Measurements from ENCODE around the gene ATXN7. TPM values are rescaled to one million over a fixed set of nuclear protein-coding genes. Genes with fewer than 3 reads are reported as not detected.

ATXN7 gene
- total RNA-seq, 1 experiment from 2014 or later = 27.5 TPM

DNA sequence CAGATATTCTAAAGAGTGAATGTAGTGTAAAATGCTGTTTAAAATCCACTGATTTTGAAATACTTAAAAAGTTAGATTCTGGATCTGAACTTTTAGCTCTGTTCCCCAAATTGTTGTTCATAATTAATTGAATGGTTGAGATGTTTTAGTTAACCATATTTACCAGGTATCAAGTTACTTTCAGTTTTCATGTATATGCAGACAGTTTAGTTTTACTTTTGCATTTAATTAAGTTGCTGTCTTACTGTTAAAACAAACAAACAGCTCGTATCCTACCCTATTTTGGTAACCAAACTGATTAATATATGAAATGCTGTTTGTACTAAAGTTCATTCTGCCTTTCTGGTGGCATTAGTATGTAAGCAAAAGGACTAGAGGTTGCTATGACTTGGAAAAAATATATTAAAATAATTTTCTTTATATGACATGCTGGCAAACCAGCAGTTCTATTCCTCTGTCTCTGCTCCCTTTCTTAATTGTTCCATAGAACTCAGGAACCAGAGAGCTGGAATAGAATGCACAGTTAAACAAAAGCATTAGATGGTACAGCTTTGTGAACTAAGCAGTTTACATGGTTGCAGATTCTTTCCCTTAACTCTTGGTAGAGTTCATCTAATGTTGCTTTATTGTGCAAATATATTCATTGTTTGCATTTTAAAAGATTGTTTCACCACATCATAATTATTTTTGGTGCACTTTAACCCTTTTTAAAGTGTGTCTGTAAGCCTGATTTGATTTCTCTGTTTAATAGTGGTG is 88.0 kb downstream of the ATXN7 start:
- TF ChIP-seq EZH2phosphoT487 (IDR thresholded peaks at IDR 0.05; ENCODE audit: borderline replicate concordance) (no peak), SP1 (IDR thresholded peaks at IDR 0.05; ENCODE audit: low read depth) (no peak), ZFX (IDR thresholded peaks at IDR 0.05) (no peak), POLR2A (IDR thresholded peaks at IDR 0.05; ENCODE audit: borderline replicate concordance, extremely low read depth, insufficient read depth, insufficient read length) (no peak), YY1 (IDR thresholded peaks at IDR 0.05; ENCODE audit: extremely low read depth, insufficient replicate concordance, low read depth, low read length) (no peak), RAD21 (IDR thresholded peaks at IDR 0.05; ENCODE audit: low read depth) (no peak), EGR1 (IDR thresholded peaks at IDR 0.05; ENCODE audit: low read depth) (no peak), SRF (IDR thresholded peaks at IDR 0.05; ENCODE audit: low read depth) (no peak), FOSL1 (IDR thresholded peaks at IDR 0.05; ENCODE audit: low read depth) (no peak), CEBPB (IDR thresholded peaks at IDR 0.05; ENCODE audit: low read depth) (no peak), TCF7L2 (IDR thresholded peaks at IDR 0.05; ENCODE audit: borderline replicate concordance, extremely low read depth, insufficient read depth, insufficient read length) (no peak), SIN3A (IDR thresholded peaks at IDR 0.05; ENCODE audit: low read depth) (no peak), EZH2 (IDR thresholded peaks at IDR 0.05) (no peak), CBX3 (IDR thresholded peaks at IDR 0.05; ENCODE audit: low read depth) (no peak), ZNF274 (IDR thresholded peaks at IDR 0.05; ENCODE audit: low read depth, low read length) (no peak)
- TF ChIP-seq, protein P1, sequence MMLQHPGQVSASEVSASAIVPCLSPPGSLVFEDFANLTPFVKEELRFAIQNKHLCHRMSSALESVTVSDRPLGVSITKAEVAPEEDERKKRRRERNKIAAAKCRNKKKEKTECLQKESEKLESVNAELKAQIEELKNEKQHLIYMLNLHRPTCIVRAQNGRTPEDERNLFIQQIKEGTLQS (IDR thresholded peaks at IDR 0.05) = no peak
- TF ChIP-seq, protein P2, sequence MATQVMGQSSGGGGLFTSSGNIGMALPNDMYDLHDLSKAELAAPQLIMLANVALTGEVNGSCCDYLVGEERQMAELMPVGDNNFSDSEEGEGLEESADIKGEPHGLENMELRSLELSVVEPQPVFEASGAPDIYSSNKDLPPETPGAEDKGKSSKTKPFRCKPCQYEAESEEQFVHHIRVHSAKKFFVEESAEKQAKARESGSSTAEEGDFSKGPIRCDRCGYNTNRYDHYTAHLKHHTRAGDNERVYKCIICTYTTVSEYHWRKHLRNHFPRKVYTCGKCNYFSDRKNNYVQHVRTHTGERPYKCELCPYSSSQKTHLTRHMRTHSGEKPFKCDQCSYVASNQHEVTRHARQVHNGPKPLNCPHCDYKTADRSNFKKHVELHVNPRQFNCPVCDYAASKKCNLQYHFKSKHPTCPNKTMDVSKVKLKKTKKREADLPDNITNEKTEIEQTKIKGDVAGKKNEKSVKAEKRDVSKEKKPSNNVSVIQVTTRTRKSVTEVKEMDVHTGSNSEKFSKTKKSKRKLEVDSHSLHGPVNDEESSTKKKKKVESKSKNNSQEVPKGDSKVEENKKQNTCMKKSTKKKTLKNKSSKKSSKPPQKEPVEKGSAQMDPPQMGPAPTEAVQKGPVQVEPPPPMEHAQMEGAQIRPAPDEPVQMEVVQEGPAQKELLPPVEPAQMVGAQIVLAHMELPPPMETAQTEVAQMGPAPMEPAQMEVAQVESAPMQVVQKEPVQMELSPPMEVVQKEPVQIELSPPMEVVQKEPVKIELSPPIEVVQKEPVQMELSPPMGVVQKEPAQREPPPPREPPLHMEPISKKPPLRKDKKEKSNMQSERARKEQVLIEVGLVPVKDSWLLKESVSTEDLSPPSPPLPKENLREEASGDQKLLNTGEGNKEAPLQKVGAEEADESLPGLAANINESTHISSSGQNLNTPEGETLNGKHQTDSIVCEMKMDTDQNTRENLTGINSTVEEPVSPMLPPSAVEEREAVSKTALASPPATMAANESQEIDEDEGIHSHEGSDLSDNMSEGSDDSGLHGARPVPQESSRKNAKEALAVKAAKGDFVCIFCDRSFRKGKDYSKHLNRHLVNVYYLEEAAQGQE (IDR thresholded peaks at IDR 0.05; ENCODE audit: low read depth) = no peak
- TF ChIP-seq, protein P3, sequence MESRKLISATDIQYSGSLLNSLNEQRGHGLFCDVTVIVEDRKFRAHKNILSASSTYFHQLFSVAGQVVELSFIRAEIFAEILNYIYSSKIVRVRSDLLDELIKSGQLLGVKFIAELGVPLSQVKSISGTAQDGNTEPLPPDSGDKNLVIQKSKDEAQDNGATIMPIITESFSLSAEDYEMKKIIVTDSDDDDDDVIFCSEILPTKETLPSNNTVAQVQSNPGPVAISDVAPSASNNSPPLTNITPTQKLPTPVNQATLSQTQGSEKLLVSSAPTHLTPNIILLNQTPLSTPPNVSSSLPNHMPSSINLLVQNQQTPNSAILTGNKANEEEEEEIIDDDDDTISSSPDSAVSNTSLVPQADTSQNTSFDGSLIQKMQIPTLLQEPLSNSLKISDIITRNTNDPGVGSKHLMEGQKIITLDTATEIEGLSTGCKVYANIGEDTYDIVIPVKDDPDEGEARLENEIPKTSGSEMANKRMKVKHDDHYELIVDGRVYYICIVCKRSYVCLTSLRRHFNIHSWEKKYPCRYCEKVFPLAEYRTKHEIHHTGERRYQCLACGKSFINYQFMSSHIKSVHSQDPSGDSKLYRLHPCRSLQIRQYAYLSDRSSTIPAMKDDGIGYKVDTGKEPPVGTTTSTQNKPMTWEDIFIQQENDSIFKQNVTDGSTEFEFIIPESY (IDR thresholded peaks at IDR 0.05; ENCODE audit: extremely low read depth, insufficient replicate concordance, low read length) = no peak
- ChIA-PET POLR2A (no interaction called here), RAD21 (ENCODE audit: low non-redundant PET in 1 of 2, low total read pairs in 2 of 2, uncharacterized antibody in 2 of 2, unreplicated experiment in 2 of 2) (no interaction called here), CTCF (no interaction called here)
- ATAC-seq = no peak
- Histone ChIP-seq H4K20me1 (ENCODE audit: insufficient read depth) (peaks cover 6% of the 10 kb centered on the region; the same call in 1 of the 2 replicates), H3K27ac (ENCODE audit: low read depth, low read length) (no peak overlapping the region), H3K27me3 (ENCODE audit: insufficient read depth, low read length) (no peaks in the 10 kb centered on the region), H3K79me2 (ENCODE audit: insufficient read depth, low read length) (peaks cover 23% of the 10 kb centered on the region), H3K36me3 (ENCODE audit: control insufficient read depth in 1 of 2, insufficient read depth in 2 of 2, low read length in 2 of 2) (no peaks in the 10 kb centered on the region), H3K9me3 (ENCODE audit: control insufficient read depth in 1 of 2, insufficient read depth in 1 of 2, low read depth in 1 of 2, low read length in 2 of 2) (no peaks in the 10 kb centered on the region), H3K4me1 (ENCODE audit: control insufficient read depth in 1 of 2, insufficient read depth in 2 of 2, low read length in 2 of 2) (no peaks in the 10 kb centered on the region), H2AFZ (ENCODE audit: low read depth, low read length, poor library complexity, severe bottlenecking) (no peak overlapping the region), H3K9ac (ENCODE audit: low read length) (no peak overlapping the region), H3K4me3 (replicated peaks in 1 of 2; ENCODE audit: low read depth in 1 of 2, low read length in 2 of 2) (no peak overlapping the region), H3K4me2 (ENCODE audit: low read length) (no peak overlapping the region), H3K9me2 (ENCODE audit: insufficient read depth) (no peaks in the 10 kb centered on the region)
- intact Hi-C loops (cut with micrococcal nuclease) = no loop called here
- no peak for DNase-seq (ENCODE audit: low read depth, low spot score)
- no TSS peak for BruUV-seq (replicated peaks)

Data from HCT116 (cell line).